Measurements from ENCODE around the gene SMIM44.
"Not testable (repeated sequence)": the region's sequence is repeated elsewhere in the genome, so short reads cannot be mapped to it uniquely, and the experiment has no call there.

Gene SMIM44

GRCh38 chr19:3483226-3483628 is at the start of gene SMIM44:
SMIM44 (minus strand) TSS chr19:3483441; CDS start chr19:3483403, 38 bp downstream.
- DNase-seq (ENCODE audit: low read depth) = no peak
- TF ChIP-seq CTCF (IDR thresholded peaks at IDR 0.05; ENCODE audit: control insufficient read depth, extremely low read depth, insufficient read depth) = no peak
- H3K4me3 ChIP-seq (ENCODE audit: low read depth, low read length) = no peak within 1 kb of the TSS

GRCh38 chr19:3533033-3533432 is 49.8 kb upstream of the SMIM44 start:
- no peak for DNase-seq (ENCODE audit: low read depth)
- no peak overlapping the region for H3K4me3 ChIP-seq (ENCODE audit: low read depth, low read length)
- no peak for TF ChIP-seq CTCF (IDR thresholded peaks at IDR 0.05; ENCODE audit: control insufficient read depth, extremely low read depth, insufficient read depth)

GRCh38 chr19:3532154-3532786 is 49.0 kb upstream of the SMIM44 start:
- TF ChIP-seq CTCF (IDR thresholded peaks at IDR 0.05; ENCODE audit: control insufficient read depth, extremely low read depth, insufficient read depth) = no peak
- no peak for DNase-seq (ENCODE audit: low read depth)
- H3K4me3 ChIP-seq (ENCODE audit: low read depth, low read length) = no peak overlapping the region

GRCh38 chr19:3531716-3532115 is 48.5 kb upstream of the SMIM44 start:
- no peak overlapping the region for H3K4me3 ChIP-seq (ENCODE audit: low read depth, low read length)
- no peak for TF ChIP-seq CTCF (IDR thresholded peaks at IDR 0.05; ENCODE audit: control insufficient read depth, extremely low read depth, insufficient read depth)
- no peak for DNase-seq (ENCODE audit: low read depth)

- H3K4me3 ChIP-seq (ENCODE audit: low read depth, low read length) = no peak overlapping the region
- DNase-seq (ENCODE audit: low read depth) = no peak
- TF ChIP-seq CTCF (IDR thresholded peaks at IDR 0.05; ENCODE audit: control insufficient read depth, extremely low read depth, insufficient read depth) = no peak
Measured at GRCh38 chr19:3530389-3530788, 47.1 kb upstream of the SMIM44 start.

GRCh38 chr19:3529299-3529698 is 46.1 kb upstream of the SMIM44 start:
- H3K4me3 ChIP-seq (ENCODE audit: low read depth, low read length); DNase-seq (ENCODE audit: low read depth): not testable (repeated sequence)

- no peak for TF ChIP-seq CTCF (IDR thresholded peaks at IDR 0.05; ENCODE audit: control insufficient read depth, extremely low read depth, insufficient read depth)
Measured at GRCh38 chr19:3528539-3529211, 45.4 kb upstream of the SMIM44 start.

More at GRCh38 chr19:3528539-3529211, 45.4 kb upstream of the SMIM44 start:
- DNase-seq (ENCODE audit: low read depth) = no peak
- H3K4me3 ChIP-seq (ENCODE audit: low read depth, low read length) = no peak overlapping the region
